Measurements from ENCODE around the gene NPB. TPM values are rescaled to one million over a fixed set of nuclear protein-coding genes. Genes with fewer than 3 reads are reported as not detected.

Gene NPB
- total and polyA plus RNA-seq, 2 experiments from 2014 or later, result 2.3 to 6.6 TPM

- Histone ChIP-seq H3K4me3 (no peak overlapping the region), H3K9me3 (ENCODE audit: low read depth) (no peaks in the 10 kb centered on the region), H3K27ac (peak overlapping the region; percentile 96), H3K4me1 (ENCODE audit: low read depth) (peaks cover 44% of the 10 kb centered on the region), H3K27me3 (no peaks in the 10 kb centered on the region), H3K36me3 (no peaks in the 10 kb centered on the region)
- DNase-seq (ENCODE audit: low read depth in 1 of 2, low spot score in 1 of 2), result peak; percentile 25 to 92
- no peak for TF ChIP-seq CTCF (IDR thresholded peaks at IDR 0.05; ENCODE audit: low read depth, low read length)
These were observed 33.3 kb upstream of the NPB start for GRCh38 chr17:81868674-81869220.

DNA sequence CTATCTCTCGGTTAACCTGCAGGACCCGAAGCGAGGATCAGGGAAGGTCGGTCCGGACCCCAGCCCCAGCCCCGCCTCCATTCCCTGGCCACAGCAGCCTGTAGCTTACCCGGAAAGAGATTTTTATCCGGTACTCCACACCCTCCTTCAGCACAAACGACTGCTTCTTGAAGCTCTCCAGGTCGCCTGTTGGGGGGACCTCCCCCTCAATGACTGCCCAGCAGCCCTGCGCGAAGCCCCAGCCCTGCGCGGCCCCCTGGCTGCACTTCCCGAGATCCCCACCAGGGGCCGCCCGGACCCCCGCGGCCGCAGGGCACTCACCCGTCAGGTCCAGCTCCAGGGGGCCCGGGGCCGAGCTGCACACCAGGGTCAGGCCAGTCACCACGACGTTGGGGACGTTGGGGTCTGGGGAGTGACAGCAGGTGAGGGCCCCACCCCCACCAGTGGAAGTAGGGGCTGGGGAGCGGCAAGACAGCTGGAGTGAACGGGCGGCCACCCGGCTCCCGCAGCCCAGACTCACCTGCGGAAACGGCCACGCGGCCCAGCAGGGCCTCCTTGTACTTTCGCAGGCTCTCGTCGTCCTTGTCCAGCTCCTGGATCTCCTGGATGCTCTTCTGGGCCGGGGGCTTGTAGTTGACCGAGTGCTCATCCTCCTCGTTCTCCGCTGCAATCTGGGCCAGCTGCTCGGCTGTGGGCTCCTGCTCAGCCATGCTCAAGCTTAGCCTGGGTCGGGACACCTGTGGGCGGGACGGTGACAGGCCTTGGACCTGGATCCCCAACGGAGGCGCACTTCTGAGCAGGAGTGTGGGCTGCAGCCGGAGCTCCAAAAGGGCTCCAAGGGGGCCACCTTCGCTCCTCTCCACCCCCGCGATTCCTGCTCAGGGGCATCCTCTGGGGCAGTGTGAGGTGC lies 32.6 kb upstream of the NPB start:
- H3K4me1 ChIP-seq (ENCODE audit: low read depth), result peaks cover 44% of the 10 kb centered on the region
- peak; percentile 50 to 72 for DNase-seq (ENCODE audit: low read depth in 1 of 2, low spot score in 1 of 2)
- H3K36me3 ChIP-seq, result no peaks in the 10 kb centered on the region
- peak overlapping the region; percentile 96 for H3K27ac ChIP-seq
- peak overlapping the region; percentile 79 for H3K4me3 ChIP-seq
- H3K27me3 ChIP-seq, result no peaks in the 10 kb centered on the region
- H3K9me3 ChIP-seq (ENCODE audit: low read depth), result no peaks in the 10 kb centered on the region
- peak; percentile 82 for TF ChIP-seq CTCF (IDR thresholded peaks at IDR 0.05; ENCODE audit: low read depth, low read length)

- TF ChIP-seq CTCF (IDR thresholded peaks at IDR 0.05; ENCODE audit: low read depth, low read length), result no peak
- no peaks in the 10 kb centered on the region for H3K9me3 ChIP-seq (ENCODE audit: low read depth)
- peak overlapping the region; percentile 79 for H3K4me3 ChIP-seq
- H3K27ac ChIP-seq, result peak overlapping the region; percentile 96
- DNase-seq (ENCODE audit: low read depth in 1 of 2, low spot score in 1 of 2), result peak; percentile 39 to 58
- no peaks in the 10 kb centered on the region for H3K27me3 ChIP-seq
- no peaks in the 10 kb centered on the region for H3K36me3 ChIP-seq
- peaks cover 44% of the 10 kb centered on the region for H3K4me1 ChIP-seq (ENCODE audit: low read depth)
These were observed 31.7 kb upstream of the NPB start for GRCh38 chr17:81870131-81870980.

- peak in 1 of 2 donors; percentile 93 for DNase-seq (ENCODE audit: low read depth in 1 of 2, low spot score in 1 of 2)
- Histone ChIP-seq H3K36me3 (no peaks in the 10 kb centered on the region), H3K4me3 (peak within 1 kb of the TSS; percentile 79), H3K27me3 (no peaks in the 10 kb centered on the region), H3K27ac (peak within 1 kb of the TSS; percentile 96), H3K9me3 (ENCODE audit: low read depth) (no peaks in the 10 kb centered on the region), H3K4me1 (ENCODE audit: low read depth) (peaks cover 44% of the 10 kb centered on the region)
- no peak for TF ChIP-seq CTCF (IDR thresholded peaks at IDR 0.05; ENCODE audit: low read depth, low read length)
These were observed 31.1 kb upstream of the NPB start, which contains the start of gene ARHGDIA for GRCh38 chr17:81870981-81871386. TSS of gene ARHGDIA (minus strand) at chr17:81871337. CDS start at chr17:81869930, 1,407 bp downstream.

All from cardiac muscle cell (in vitro differentiated cells and primary cell).